Right atrium auricular region (tissue), 2 donors: ENCODE results near the gene VPS26C. TPM values are rescaled to one million over a fixed set of nuclear protein-coding genes. Genes with fewer than 3 reads are reported as not detected.

ENCODE experiments used
- DNase-seq: peaks from one replicate; pipeline ENCODE4 v3.0.0-alpha.2; 2019; ENCODE audit warnings: low spot score
- H3K27ac ChIP-seq, 2 donors: fragments of 200-600 bp; sonication (generic); 1 replicate in 1 of 2; 2 replicates in 1 of 2; pipeline ENCODE4 v1.5.1; 2016 to 2019
- H3K27me3 ChIP-seq, 2 donors: fragments of 200-600 bp; sonication (generic); one replicate each; pipeline versions ENCODE4 v1.5.1 to v1.6.0; 2017 to 2019
- H3K36me3 ChIP-seq: fragments of 200-600 bp; sonication (generic); one replicate; pipeline ENCODE4 v1.5.1; 2016
- H3K4me1 ChIP-seq, 2 donors: fragments of 200-600 bp; sonication (generic); one replicate each; pipeline versions ENCODE4 v1.5.1 to v1.6.0; 2017 to 2019
- H3K4me3 ChIP-seq, 2 donors: fragments of 200-600 bp; sonication (generic); 1 replicate in 1 of 2; 2 replicates in 1 of 2; pipeline ENCODE4 v1.5.1; 2017 to 2019; ENCODE audit warnings: mild to moderate bottlenecking in 1 of 2, moderate library complexity in 1 of 2
- H3K9me3 ChIP-seq, 2 donors: fragments of 200-600 bp; sonication (generic); one replicate each; pipeline ENCODE4 v1.5.1; 2019
- total RNA-seq, 2 donors: library from RNA; depleted of rRNA; stranded (reverse); fragments of >200 nt; gene quantifications; one replicate each; pipeline ENCODE4 v1.1.0, GENCODE V29; 2016
- TF ChIP-seq, protein P1 (sequence below), 2 donors: fragments of 200-600 bp; sonication (generic); IDR thresholded peaks; one replicate each; pipeline ENCODE4 v1.5.1; 2019; ENCODE audit warnings: antibody characterized with exemption in 2 of 2

Gene VPS26C
- total RNA-seq, 2 donors from 2014 or later = 45.2 to 53.8 TPM

DNA sequence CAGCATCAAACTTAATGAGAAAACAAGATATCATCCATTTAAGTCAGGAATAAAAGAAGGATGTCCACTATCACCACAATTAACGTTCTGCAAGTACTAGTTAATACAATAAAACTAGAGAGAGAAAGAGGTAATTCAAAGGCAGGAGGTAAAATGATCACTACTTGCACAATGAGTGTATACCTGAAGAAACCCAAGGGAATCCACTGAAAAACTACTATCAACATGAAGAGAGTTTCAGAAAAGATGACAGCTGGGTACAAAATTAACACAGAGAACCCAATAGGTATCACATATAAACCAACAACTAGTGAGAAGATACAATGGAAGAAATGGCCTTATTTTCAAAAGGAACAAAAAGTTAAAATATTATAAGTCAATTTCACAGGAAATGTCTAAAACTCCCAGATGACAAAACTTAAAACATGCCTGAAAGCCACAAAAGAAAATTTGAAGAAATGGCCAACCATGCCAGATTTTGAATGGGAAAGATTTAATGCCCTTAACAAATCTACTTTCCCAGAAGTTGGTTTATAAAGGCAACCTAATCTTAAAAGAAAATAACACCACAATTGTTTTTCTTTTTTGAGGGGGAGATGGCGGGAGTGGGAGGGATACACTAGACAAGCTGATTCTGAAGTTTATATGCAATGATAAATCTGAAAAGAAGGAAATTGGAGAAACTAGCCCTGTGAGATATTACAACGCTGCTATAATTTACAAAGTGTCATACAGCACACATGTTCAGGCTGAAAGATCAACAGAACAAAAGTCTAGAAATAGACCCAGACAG is 17.8 kb downstream of the VPS26C start:
- no peak overlapping the region for H3K4me3 ChIP-seq
- DNase-seq = no peak
- no peaks in the 10 kb centered on the region for H3K9me3 ChIP-seq
- H3K36me3 ChIP-seq = no peaks in the 10 kb centered on the region
- no peaks in the 10 kb centered on the region for H3K27me3 ChIP-seq
- H3K4me1 ChIP-seq = peaks cover 0 to 9% of the 10 kb centered on the region in 2 donors
- H3K27ac ChIP-seq = no peak overlapping the region
- TF ChIP-seq, protein P1, sequence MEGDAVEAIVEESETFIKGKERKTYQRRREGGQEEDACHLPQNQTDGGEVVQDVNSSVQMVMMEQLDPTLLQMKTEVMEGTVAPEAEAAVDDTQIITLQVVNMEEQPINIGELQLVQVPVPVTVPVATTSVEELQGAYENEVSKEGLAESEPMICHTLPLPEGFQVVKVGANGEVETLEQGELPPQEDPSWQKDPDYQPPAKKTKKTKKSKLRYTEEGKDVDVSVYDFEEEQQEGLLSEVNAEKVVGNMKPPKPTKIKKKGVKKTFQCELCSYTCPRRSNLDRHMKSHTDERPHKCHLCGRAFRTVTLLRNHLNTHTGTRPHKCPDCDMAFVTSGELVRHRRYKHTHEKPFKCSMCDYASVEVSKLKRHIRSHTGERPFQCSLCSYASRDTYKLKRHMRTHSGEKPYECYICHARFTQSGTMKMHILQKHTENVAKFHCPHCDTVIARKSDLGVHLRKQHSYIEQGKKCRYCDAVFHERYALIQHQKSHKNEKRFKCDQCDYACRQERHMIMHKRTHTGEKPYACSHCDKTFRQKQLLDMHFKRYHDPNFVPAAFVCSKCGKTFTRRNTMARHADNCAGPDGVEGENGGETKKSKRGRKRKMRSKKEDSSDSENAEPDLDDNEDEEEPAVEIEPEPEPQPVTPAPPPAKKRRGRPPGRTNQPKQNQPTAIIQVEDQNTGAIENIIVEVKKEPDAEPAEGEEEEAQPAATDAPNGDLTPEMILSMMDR (IDR thresholded peaks at IDR 0.05) = no peak

DNA sequence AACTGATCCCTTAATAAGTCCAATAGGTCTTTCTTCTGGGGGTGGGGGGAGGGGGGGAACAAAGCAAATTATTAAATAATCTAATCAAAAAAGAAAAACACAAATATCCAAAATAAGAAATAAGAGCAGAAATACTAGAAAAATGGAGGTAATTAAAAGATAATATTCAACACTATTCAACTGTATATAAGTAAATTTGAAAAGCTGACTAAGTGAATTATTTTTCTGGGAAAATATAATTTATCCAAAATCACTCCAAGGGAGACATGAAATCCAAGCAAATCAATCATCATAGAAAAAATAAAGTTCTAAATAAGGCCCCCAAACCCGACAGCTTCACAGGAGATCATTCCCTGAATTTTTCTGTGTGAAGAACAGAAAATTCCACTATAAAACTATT is 18.8 kb downstream of the VPS26C start:
- TF ChIP-seq, protein P1 (IDR thresholded peaks at IDR 0.05) = no peak
- H3K4me1 ChIP-seq = peaks cover 0 to 9% of the 10 kb centered on the region in 2 donors
- no peaks in the 10 kb centered on the region for H3K36me3 ChIP-seq
- H3K27ac ChIP-seq = no peak overlapping the region
- no peak for DNase-seq
- H3K4me3 ChIP-seq = no peak overlapping the region
- no peaks in the 10 kb centered on the region for H3K27me3 ChIP-seq
- H3K9me3 ChIP-seq = no peaks in the 10 kb centered on the region

DNA sequence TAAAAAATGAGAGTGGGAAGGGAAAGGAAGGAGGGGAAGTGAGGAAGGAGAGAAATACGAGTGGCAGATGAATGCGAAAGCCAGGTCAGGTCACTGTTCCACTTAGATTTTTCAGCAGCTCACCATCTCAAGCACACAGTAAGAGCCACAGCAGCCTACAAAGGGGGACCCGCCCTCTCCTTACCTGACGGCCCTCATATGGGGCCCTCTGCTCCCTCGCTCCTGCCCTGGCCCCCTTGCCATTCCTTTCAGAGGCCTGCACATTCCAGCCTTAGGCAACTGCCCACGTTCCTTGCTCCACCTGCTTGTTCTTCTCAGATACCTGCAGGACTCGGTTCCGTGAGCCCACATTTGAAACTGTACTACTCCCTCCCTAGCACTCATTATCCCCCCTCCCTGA is 22.0 kb downstream of the VPS26C start:
- Histone ChIP-seq H3K4me1 (peaks cover 0 to 9% of the 10 kb centered on the region in 2 donors), H3K9me3 (no peaks in the 10 kb centered on the region), H3K36me3 (peaks cover 5% of the 10 kb centered on the region), H3K27ac (no peak overlapping the region), H3K27me3 (no peaks in the 10 kb centered on the region), H3K4me3 (no peak overlapping the region)
- DNase-seq = no peak
- TF ChIP-seq, protein P1 (IDR thresholded peaks at IDR 0.05) = no peak

DNA sequence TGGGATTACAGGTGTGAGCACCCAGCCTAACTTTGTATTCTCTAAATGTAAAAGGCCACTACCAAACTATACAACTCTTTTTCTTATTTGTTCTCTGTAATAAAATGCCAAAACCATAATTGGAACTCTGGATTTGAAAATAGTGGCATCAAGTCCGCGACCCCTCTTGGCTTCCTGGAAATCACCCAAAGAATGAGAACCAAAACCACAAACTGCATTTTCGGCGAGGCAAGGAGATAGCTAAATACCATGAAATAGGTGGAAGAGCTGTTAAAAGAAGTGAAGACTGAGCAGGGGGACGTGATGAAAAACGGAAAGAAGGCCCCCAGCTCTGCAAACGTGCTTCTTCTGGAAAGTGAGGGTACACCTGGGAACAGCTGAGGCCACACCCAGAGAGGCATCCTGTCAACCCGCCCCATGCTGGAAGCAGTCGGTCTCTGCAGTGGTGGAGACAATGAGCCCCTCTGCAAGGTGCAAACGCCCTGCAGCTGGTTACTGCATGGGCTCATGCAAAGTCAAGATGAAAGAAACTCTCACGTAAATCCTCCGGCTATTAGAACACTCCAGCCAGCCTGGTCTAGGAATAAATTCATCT is 22.5 kb downstream of the VPS26C start:
- peaks cover 11% of the 10 kb centered on the region for H3K36me3 ChIP-seq
- H3K4me3 ChIP-seq = no peak overlapping the region
- H3K27me3 ChIP-seq = no peaks in the 10 kb centered on the region
- no peak for DNase-seq
- H3K27ac ChIP-seq = no peak overlapping the region
- H3K4me1 ChIP-seq = peaks cover 0 to 9% of the 10 kb centered on the region in 2 donors
- no peaks in the 10 kb centered on the region for H3K9me3 ChIP-seq
- TF ChIP-seq, protein P1 (IDR thresholded peaks at IDR 0.05) = no peak

DNA sequence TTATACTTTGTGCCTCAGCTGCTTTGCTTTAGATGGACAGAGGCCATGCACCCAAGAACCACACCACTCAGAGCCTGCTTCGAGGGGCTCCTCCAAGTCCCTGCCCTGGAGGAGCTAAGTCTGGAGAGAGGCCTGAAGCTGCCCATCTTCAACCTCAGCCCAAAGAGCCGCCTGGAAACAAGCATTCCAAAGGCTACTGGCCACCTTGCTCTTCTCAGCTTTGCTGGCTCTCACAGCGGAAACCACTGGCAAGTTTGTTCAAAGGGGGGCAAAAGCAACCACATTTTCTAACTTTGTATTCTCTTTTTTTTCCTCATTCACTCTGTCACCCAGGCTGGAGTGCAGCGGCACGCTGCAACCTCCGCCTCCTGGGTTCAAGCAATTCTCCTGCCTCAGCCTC is 23.2 kb downstream of the VPS26C start:
- DNase-seq = no peak
- TF ChIP-seq, protein P1 (IDR thresholded peaks at IDR 0.05) = no peak
- Histone ChIP-seq H3K36me3 (peaks cover 15% of the 10 kb centered on the region), H3K27ac (no peak overlapping the region), H3K27me3 (no peaks in the 10 kb centered on the region), H3K4me3 (no peak overlapping the region), H3K4me1 (peaks cover 0 to 9% of the 10 kb centered on the region in 2 donors), H3K9me3 (no peaks in the 10 kb centered on the region)
